HL-60 (cell line): Measurements from ENCODE around the gene MAPK7.

Experiments used
- DNase-seq, 2 experiments: peaks; one replicate each; pipeline ENCODE4 v3.0.0-alpha.2; 2010 to 2020; ENCODE audit warnings: low read depth in 1 of 2, low spot score in 1 of 2
- H3K27ac ChIP-seq: fragments of 250-450 bp; sonication (Bioruptor Pico); replicated peaks from 2 replicates; pipeline ENCODE4 v1.5.1; 2020; ENCODE audit warnings: mild to moderate bottlenecking, moderate library complexity
- H3K27me3 ChIP-seq: fragments of 250-450 bp; sonication (Bioruptor Pico); 2 replicates; pipeline ENCODE4 v1.5.1; 2021; ENCODE audit warnings: mild to moderate bottlenecking, moderate library complexity; ENCODE audit not compliant: insufficient read depth, poor library complexity, severe bottlenecking
- H3K4me3 ChIP-seq: replicated peaks from 2 replicates; pipeline ENCODE4 v1.5.1; 2011; ENCODE audit warnings: mild to moderate bottlenecking, control low read depth, low read length; ENCODE audit not compliant: insufficient read depth
- CTCF ChIP-seq: IDR thresholded peaks from one replicate; pipeline ENCODE4 v1.5.1; 2011; ENCODE audit warnings: low read length, control low read depth, inconsistent platforms; ENCODE audit not compliant: insufficient read depth
- GABPA ChIP-seq: IDR thresholded peaks from 2 replicates; pipeline ENCODE4 v1.6.1; 2012; ENCODE audit warnings: low read depth
- POLR2AphosphoS5 ChIP-seq: IDR thresholded peaks from 2 replicates; pipeline ENCODE4 v1.6.1; 2012; ENCODE audit warnings: low read depth
- REST ChIP-seq: IDR thresholded peaks from 2 replicates; pipeline ENCODE4 v1.6.1; 2012; ENCODE audit warnings: low read depth; ENCODE audit not compliant: insufficient replicate concordance
- SPI1 ChIP-seq: IDR thresholded peaks from 2 replicates; pipeline ENCODE4 v1.6.1; 2012; ENCODE audit warnings: low read depth, mild to moderate bottlenecking, borderline replicate concordance

MAPK7 gene

GRCh38 chr17:19345486-19346350 is 32.6 kb upstream of the MAPK7 start:
- no peak overlapping the region for H3K4me3 ChIP-seq
- no peak overlapping the region for H3K27ac ChIP-seq
- no peak for TF ChIP-seq GABPA
- no peak for TF ChIP-seq SPI1
- no peak for TF ChIP-seq CTCF
- no peak for TF ChIP-seq REST
- TF ChIP-seq POLR2AphosphoS5 = no peak
- DNase-seq = no peak
- no peaks in the 10 kb centered on the region for H3K27me3 ChIP-seq

GRCh38 chr17:19346351-19347255 is 31.7 kb upstream of the MAPK7 start:
- Histone ChIP-seq H3K27ac (no peak overlapping the region), H3K4me3 (no peak overlapping the region), H3K27me3 (no peaks in the 10 kb centered on the region)
- peak in 1 of 2 experiments; percentile 5 for DNase-seq
- TF ChIP-seq POLR2AphosphoS5 = no peak
- no peak for TF ChIP-seq GABPA
- no peak for TF ChIP-seq REST
- TF ChIP-seq CTCF = no peak
- TF ChIP-seq SPI1 = no peak

- Histone ChIP-seq H3K4me3 (no peak overlapping the region), H3K27ac (no peak overlapping the region), H3K27me3 (no peaks in the 10 kb centered on the region)
- DNase-seq = no peak
- TF ChIP-seq GABPA (no peak), REST (no peak), SPI1 (no peak), POLR2AphosphoS5 (no peak), CTCF (no peak)
Observed at GRCh38 chr17:19347323-19348080, 30.8 kb upstream of the MAPK7 start.
